ENCODE results near the gene ADCK2.
"Not testable (repeated sequence)": the region's sequence is repeated elsewhere in the genome, so short reads cannot be mapped to it uniquely, and the experiment has no call there.

ADCK2 gene

GRCh38 chr7:140707132-140707531, 34.4 kb downstream of the ADCK2 start:
- no peak for DNase-seq
- H3K4me1 Mint-ChIP-seq (ENCODE audit: low read depth), result peaks cover 6% of the 10 kb centered on the region
- no peak overlapping the region for H3K27ac Mint-ChIP-seq
- H3K36me3 Mint-ChIP-seq (ENCODE audit: low read depth), result peaks cover 65% of the 10 kb centered on the region
- H3K9me3 Mint-ChIP-seq, result no peaks in the 10 kb centered on the region
- H3K4me3 Mint-ChIP-seq, result no peak overlapping the region
- no peaks in the 10 kb centered on the region for H3K27me3 Mint-ChIP-seq

GRCh38 chr7:140708764-140709163, 36.0 kb downstream of the ADCK2 start:
- DNase-seq; H3K4me1 Mint-ChIP-seq (ENCODE audit: low read depth); H3K27ac Mint-ChIP-seq; H3K9me3 Mint-ChIP-seq; H3K27me3 Mint-ChIP-seq; H3K4me3 Mint-ChIP-seq: not testable (repeated sequence)
- peaks cover 67% of the 10 kb centered on the region for H3K36me3 Mint-ChIP-seq (ENCODE audit: low read depth)

GRCh38 chr7:140712392-140712791, 39.6 kb downstream of the ADCK2 start:
- H3K27me3 Mint-ChIP-seq, H3K4me3 Mint-ChIP-seq: not testable (repeated sequence)

GRCh38 chr7:140714331-140715040, 41.7 kb downstream of the ADCK2 start:
- peaks cover 52% of the 10 kb centered on the region for H3K36me3 Mint-ChIP-seq (ENCODE audit: low read depth)
- H3K27ac Mint-ChIP-seq, result peak overlapping the region; percentile 0
- no peak overlapping the region for H3K4me3 Mint-ChIP-seq
- no peak for DNase-seq
- H3K4me1 Mint-ChIP-seq (ENCODE audit: low read depth), result peaks cover 2% of the 10 kb centered on the region
- H3K9me3 Mint-ChIP-seq, result no peaks in the 10 kb centered on the region
- H3K27me3 Mint-ChIP-seq, result no peaks in the 10 kb centered on the region

More at GRCh38 chr7:140712392-140712791, 39.6 kb downstream of the ADCK2 start:
- H3K4me1 Mint-ChIP-seq (ENCODE audit: low read depth); DNase-seq; H3K9me3 Mint-ChIP-seq; H3K27ac Mint-ChIP-seq: not testable (repeated sequence)
- peaks cover 62% of the 10 kb centered on the region for H3K36me3 Mint-ChIP-seq (ENCODE audit: low read depth)

- Mint-ChIP-seq H3K27ac (no peak overlapping the region), H3K9me3 (no peaks in the 10 kb centered on the region), H3K27me3 (no peaks in the 10 kb centered on the region), H3K4me3 (no peak overlapping the region), H3K36me3 (ENCODE audit: low read depth) (peaks cover 19% of the 10 kb centered on the region), H3K4me1 (ENCODE audit: low read depth) (peaks cover 27% of the 10 kb centered on the region)
- DNase-seq, result no peak
These were observed 47.0 kb downstream of the ADCK2 start for GRCh38 chr7:140719721-140720120.

GRCh38 chr7:140722254-140722653, 49.5 kb downstream of the ADCK2 start:
- Mint-ChIP-seq H3K27me3 (no peaks in the 10 kb centered on the region), H3K4me1 (ENCODE audit: low read depth) (peaks cover 34% of the 10 kb centered on the region), H3K9me3 (no peaks in the 10 kb centered on the region), H3K36me3 (ENCODE audit: low read depth) (peaks cover 12% of the 10 kb centered on the region), H3K27ac (no peak overlapping the region), H3K4me3 (no peak overlapping the region)
- DNase-seq, result no peak

GRCh38 chr7:140723006-140723405, 50.3 kb downstream of the ADCK2 start:
- Mint-ChIP-seq H3K4me3 (no peak overlapping the region), H3K36me3 (ENCODE audit: low read depth) (peaks cover 12% of the 10 kb centered on the region), H3K4me1 (ENCODE audit: low read depth) (peaks cover 34% of the 10 kb centered on the region), H3K27me3 (no peaks in the 10 kb centered on the region), H3K27ac (peak overlapping the region; percentile 76), H3K9me3 (no peaks in the 10 kb centered on the region)
- no peak for DNase-seq

GRCh38 chr7:140723574-140723973, 50.8 kb downstream of the ADCK2 start:
- H3K4me1 Mint-ChIP-seq (ENCODE audit: low read depth), result peaks cover 34% of the 10 kb centered on the region
- H3K27me3 Mint-ChIP-seq, result no peaks in the 10 kb centered on the region
- H3K9me3 Mint-ChIP-seq, result no peaks in the 10 kb centered on the region
- peak overlapping the region; percentile 76 for H3K27ac Mint-ChIP-seq
- no peak for DNase-seq
- H3K36me3 Mint-ChIP-seq (ENCODE audit: low read depth), result peaks cover 12% of the 10 kb centered on the region
- no peak overlapping the region for H3K4me3 Mint-ChIP-seq

GRCh38 chr7:140724706-140725105, 52.0 kb downstream of the ADCK2 start:
- H3K4me1 Mint-ChIP-seq (ENCODE audit: low read depth), result peaks cover 32% of the 10 kb centered on the region
- H3K27ac Mint-ChIP-seq, result peak overlapping the region; percentile 26

GRCh38 chr7:140726281-140726680, 53.5 kb downstream of the ADCK2 start:
- peaks cover 25% of the 10 kb centered on the region for H3K36me3 Mint-ChIP-seq (ENCODE audit: low read depth)
- DNase-seq, result no peak
- no peak overlapping the region for H3K4me3 Mint-ChIP-seq
- no peaks in the 10 kb centered on the region for H3K9me3 Mint-ChIP-seq
- peak overlapping the region; percentile 8 for H3K27ac Mint-ChIP-seq
- H3K27me3 Mint-ChIP-seq, result no peaks in the 10 kb centered on the region
- peaks cover 32% of the 10 kb centered on the region for H3K4me1 Mint-ChIP-seq (ENCODE audit: low read depth)

More at GRCh38 chr7:140724706-140725105, 52.0 kb downstream of the ADCK2 start:
- H3K9me3 Mint-ChIP-seq, result no peaks in the 10 kb centered on the region
- DNase-seq, result no peak
- H3K4me3 Mint-ChIP-seq, result no peak overlapping the region
- no peaks in the 10 kb centered on the region for H3K27me3 Mint-ChIP-seq
- peaks cover 16% of the 10 kb centered on the region for H3K36me3 Mint-ChIP-seq (ENCODE audit: low read depth)

- no peak for DNase-seq
- Mint-ChIP-seq H3K27ac (no peak overlapping the region), H3K4me1 (ENCODE audit: low read depth) (no peaks in the 10 kb centered on the region), H3K27me3 (no peaks in the 10 kb centered on the region), H3K4me3 (no peak overlapping the region), H3K36me3 (ENCODE audit: low read depth) (peaks cover 41% of the 10 kb centered on the region), H3K9me3 (no peaks in the 10 kb centered on the region)
These were observed 59.7 kb downstream of the ADCK2 start for GRCh38 chr7:140732416-140732815.

GRCh38 chr7:140734096-140734495, 61.4 kb downstream of the ADCK2 start:
- Mint-ChIP-seq H3K4me1 (ENCODE audit: low read depth) (no peaks in the 10 kb centered on the region), H3K36me3 (ENCODE audit: low read depth) (peaks cover 47% of the 10 kb centered on the region), H3K9me3 (no peaks in the 10 kb centered on the region), H3K4me3 (no peak overlapping the region), H3K27ac (no peak overlapping the region), H3K27me3 (no peaks in the 10 kb centered on the region)
- no peak for DNase-seq

- H3K4me3 Mint-ChIP-seq, result no peak overlapping the region
- H3K9me3 Mint-ChIP-seq, result no peaks in the 10 kb centered on the region
- H3K4me1 Mint-ChIP-seq (ENCODE audit: low read depth), result no peaks in the 10 kb centered on the region
- no peak overlapping the region for H3K27ac Mint-ChIP-seq
- no peaks in the 10 kb centered on the region for H3K27me3 Mint-ChIP-seq
- H3K36me3 Mint-ChIP-seq (ENCODE audit: low read depth), result peaks cover 49% of the 10 kb centered on the region
- no peak for DNase-seq
These were observed 62.0 kb downstream of the ADCK2 start for GRCh38 chr7:140734729-140735128.

GRCh38 chr7:140738280-140738679, 65.5 kb downstream of the ADCK2 start:
- H3K27me3 Mint-ChIP-seq, result no peaks in the 10 kb centered on the region
- DNase-seq, result no peak
- no peaks in the 10 kb centered on the region for H3K9me3 Mint-ChIP-seq
- no peak overlapping the region for H3K4me3 Mint-ChIP-seq
- H3K36me3 Mint-ChIP-seq (ENCODE audit: low read depth), result peaks cover 45% of the 10 kb centered on the region
- H3K4me1 Mint-ChIP-seq (ENCODE audit: low read depth), result no peaks in the 10 kb centered on the region
- H3K27ac Mint-ChIP-seq, result no peak overlapping the region

GRCh38 chr7:140743255-140743654, 70.5 kb downstream of the ADCK2 start:
- H3K4me3 Mint-ChIP-seq; DNase-seq; H3K27me3 Mint-ChIP-seq; H3K4me1 Mint-ChIP-seq (ENCODE audit: low read depth); H3K27ac Mint-ChIP-seq; H3K9me3 Mint-ChIP-seq: not testable (repeated sequence)
- peaks cover 58% of the 10 kb centered on the region for H3K36me3 Mint-ChIP-seq (ENCODE audit: low read depth)

- Mint-ChIP-seq H3K4me3 (no peak overlapping the region), H3K9me3 (peaks cover 2% of the 10 kb centered on the region), H3K27ac (no peak overlapping the region), H3K27me3 (no peaks in the 10 kb centered on the region), H3K36me3 (ENCODE audit: low read depth) (peaks cover 60% of the 10 kb centered on the region), H3K4me1 (ENCODE audit: low read depth) (no peaks in the 10 kb centered on the region)
- no peak for DNase-seq
These were observed 71.3 kb downstream of the ADCK2 start for GRCh38 chr7:140744005-140744404.
